ENCODE data around the gene PPFIBP1.
"Not testable (repeated sequence)": the region's sequence is repeated elsewhere in the genome, so short reads cannot be mapped to it uniquely, and the experiment has no call there.

PPFIBP1 gene

GRCh38 chr12:27572486-27573255 lies 48.7 kb downstream of the PPFIBP1 start:
- no peak for DNase-seq

GRCh38 chr12:27573972-27574371 lies 50.0 kb downstream of the PPFIBP1 start:
- DNase-seq, result no peak

- DNase-seq, result no peak
Measured at GRCh38 chr12:27575090-27575761, 51.2 kb downstream of the PPFIBP1 start.

- no peak for DNase-seq
Measured at GRCh38 chr12:27575762-27576118, 51.7 kb downstream of the PPFIBP1 start.

GRCh38 chr12:27576667-27577347 lies 52.8 kb downstream of the PPFIBP1 start:
- no peak for DNase-seq

GRCh38 chr12:27577688-27578087 lies 53.7 kb downstream of the PPFIBP1 start:
- DNase-seq, result no peak

GRCh38 chr12:27578689-27579372 lies 54.8 kb downstream of the PPFIBP1 start:
- no peak for DNase-seq

- no peak for DNase-seq
Measured at GRCh38 chr12:27580561-27581330, 56.7 kb downstream of the PPFIBP1 start.

GRCh38 chr12:27581331-27581671 lies 57.3 kb downstream of the PPFIBP1 start:
- not testable (repeated sequence) for DNase-seq

- not testable (repeated sequence) for DNase-seq
Measured at GRCh38 chr12:27581833-27582232, 57.8 kb downstream of the PPFIBP1 start.

GRCh38 chr12:27582445-27582844 lies 58.4 kb downstream of the PPFIBP1 start:
- not testable (repeated sequence) for DNase-seq

GRCh38 chr12:27583057-27583797 lies 59.2 kb downstream of the PPFIBP1 start:
- DNase-seq, result no peak

GRCh38 chr12:27583981-27584380 lies 60.0 kb downstream of the PPFIBP1 start:
- DNase-seq, result no peak

GRCh38 chr12:27585739-27586265 lies 61.8 kb downstream of the PPFIBP1 start:
- no peak for DNase-seq

GRCh38 chr12:27588075-27588730 lies 64.2 kb downstream of the PPFIBP1 start:
- not testable (repeated sequence) for DNase-seq

- DNase-seq, result no peak
Measured at GRCh38 chr12:27588776-27589175, 64.8 kb downstream of the PPFIBP1 start.

- DNase-seq, result no peak
Measured at GRCh38 chr12:27589419-27589818, 65.4 kb downstream of the PPFIBP1 start.

- not testable (repeated sequence) for DNase-seq
Measured at GRCh38 chr12:27591698-27592097, 67.7 kb downstream of the PPFIBP1 start.

- DNase-seq, result no peak
Measured at GRCh38 chr12:27592548-27592947, 68.5 kb downstream of the PPFIBP1 start.

GRCh38 chr12:27593266-27593665 lies 69.3 kb downstream of the PPFIBP1 start:
- DNase-seq, result no peak

GRCh38 chr12:27595231-27595642 lies 71.2 kb downstream of the PPFIBP1 start:
- DNase-seq, result no peak
